Stimulated activated CD4-positive, alpha-beta T cell treated with anti-CD3 and anti-CD28 coated beads, Interleukin-15, amount 100 ng/mL, for 1 hour (primary cell): ENCODE measurements around the gene IL3.
A peak's percentile ranks its signal among the peaks of the same experiment; 100 is the strongest.

ENCODE experiments used
- DNase-seq, 2 donors: peaks; one replicate each; pipeline ENCODE4 v3.0.0-alpha.2; 2020; ENCODE audit warnings: low read depth in 1 of 2, low spot score in 1 of 2

The IL3 gene

GRCh38 chr5:132056610-132057497 is 3.6 kb upstream of the IL3 start:
- DNase-seq, result no peak

- DNase-seq, result no peak
These were observed 2.8 kb upstream of the IL3 start for GRCh38 chr5:132057498-132058255.

GRCh38 chr5:132058646-132059042 is 1.8 kb upstream of the IL3 start:
- no peak for DNase-seq

GRCh38 chr5:132059043-132059695 is 1.3 kb upstream of the IL3 start:
- peak in 1 of 2 donors; percentile 2 for DNase-seq

GRCh38 chr5:132059696-132060500 is 557 bp upstream of the IL3 start:
- DNase-seq, result peak in 1 of 2 donors; percentile 1

- peak; percentile 62 to 77 for DNase-seq
These were observed 2.8 kb downstream of the IL3 start for GRCh38 chr5:132063090-132063911.

GRCh38 chr5:132064140-132064539 is 3.7 kb downstream of the IL3 start:
- no peak for DNase-seq

- peak; percentile 57 to 62 for DNase-seq
These were observed 4.4 kb downstream of the IL3 start for GRCh38 chr5:132064738-132065331.

GRCh38 chr5:132065351-132065937 is 5.0 kb downstream of the IL3 start:
- DNase-seq, result peak in 1 of 2 donors; percentile 37

- no peak for DNase-seq
These were observed 5.7 kb downstream of the IL3 start for GRCh38 chr5:132065951-132066701.

- no peak for DNase-seq
These were observed 6.4 kb downstream of the IL3 start for GRCh38 chr5:132066871-132067270.

GRCh38 chr5:132067451-132067850 is 7.0 kb downstream of the IL3 start:
- no peak for DNase-seq

GRCh38 chr5:132067941-132068808 is 7.7 kb downstream of the IL3 start:
- no peak for DNase-seq

GRCh38 chr5:132069561-132069960 is 9.1 kb downstream of the IL3 start:
- no peak for DNase-seq

- DNase-seq, result no peak
These were observed 9.5 kb downstream of the IL3 start for GRCh38 chr5:132069994-132070393.

- no peak for DNase-seq
These were observed 10.2 kb downstream of the IL3 start for GRCh38 chr5:132070460-132071337.

GRCh38 chr5:132071338-132071707 is 10.9 kb downstream of the IL3 start:
- no peak for DNase-seq
